ENCODE results near the gene CHST15. TPM values are rescaled to one million over a fixed set of nuclear protein-coding genes. Genes with fewer than 3 reads are reported as not detected.

Gene CHST15
- total RNA-seq, 4 donors from 2014 or later: 4.0 to 23.0 (median 13.8) TPM

DNA sequence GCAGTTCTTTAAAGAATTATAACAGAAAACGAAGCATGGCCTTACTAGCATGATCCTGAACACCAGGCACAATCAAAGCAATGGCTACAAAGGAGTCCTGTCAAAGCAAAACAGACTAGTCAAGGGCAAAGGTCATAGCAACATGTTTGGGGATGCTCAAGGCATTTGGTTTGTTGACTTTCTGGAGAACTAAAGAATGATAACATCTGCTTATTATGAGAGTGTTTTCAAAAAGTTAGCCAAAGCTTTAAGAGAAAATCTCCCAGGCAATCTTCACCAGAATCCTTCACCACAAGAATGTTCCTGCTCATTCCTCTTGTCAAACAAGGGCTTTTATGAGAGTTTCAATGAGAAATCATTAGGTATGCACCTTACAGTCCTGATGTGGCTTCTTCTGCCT is 106.7 kb downstream of the CHST15 start:
- Histone ChIP-seq H3K27ac (no peak overlapping the region), H3K36me3 (no peaks in the 10 kb centered on the region), H3K4me3 (no peak overlapping the region), H3K9me3 (no peaks in the 10 kb centered on the region), H3K27me3 (peaks cover 0 to 21% (median 9%) of the 10 kb centered on the region in 4 donors), H3K4me1 (peaks cover 0 to 2% (median 2%) of the 10 kb centered on the region in 3 donors)
- intact Hi-C loops (cut with DNase I): no loop called here
- 11 to 50% methylated on average over 1 of the region's 1 CpG for WGBS, 2 donors
- TF ChIP-seq, protein P1, sequence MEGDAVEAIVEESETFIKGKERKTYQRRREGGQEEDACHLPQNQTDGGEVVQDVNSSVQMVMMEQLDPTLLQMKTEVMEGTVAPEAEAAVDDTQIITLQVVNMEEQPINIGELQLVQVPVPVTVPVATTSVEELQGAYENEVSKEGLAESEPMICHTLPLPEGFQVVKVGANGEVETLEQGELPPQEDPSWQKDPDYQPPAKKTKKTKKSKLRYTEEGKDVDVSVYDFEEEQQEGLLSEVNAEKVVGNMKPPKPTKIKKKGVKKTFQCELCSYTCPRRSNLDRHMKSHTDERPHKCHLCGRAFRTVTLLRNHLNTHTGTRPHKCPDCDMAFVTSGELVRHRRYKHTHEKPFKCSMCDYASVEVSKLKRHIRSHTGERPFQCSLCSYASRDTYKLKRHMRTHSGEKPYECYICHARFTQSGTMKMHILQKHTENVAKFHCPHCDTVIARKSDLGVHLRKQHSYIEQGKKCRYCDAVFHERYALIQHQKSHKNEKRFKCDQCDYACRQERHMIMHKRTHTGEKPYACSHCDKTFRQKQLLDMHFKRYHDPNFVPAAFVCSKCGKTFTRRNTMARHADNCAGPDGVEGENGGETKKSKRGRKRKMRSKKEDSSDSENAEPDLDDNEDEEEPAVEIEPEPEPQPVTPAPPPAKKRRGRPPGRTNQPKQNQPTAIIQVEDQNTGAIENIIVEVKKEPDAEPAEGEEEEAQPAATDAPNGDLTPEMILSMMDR (IDR thresholded peaks at IDR 0.05): no peak
- TF ChIP-seq POLR2A (IDR thresholded peaks at IDR 0.05): no peak
- no peak for DNase-seq

DNA sequence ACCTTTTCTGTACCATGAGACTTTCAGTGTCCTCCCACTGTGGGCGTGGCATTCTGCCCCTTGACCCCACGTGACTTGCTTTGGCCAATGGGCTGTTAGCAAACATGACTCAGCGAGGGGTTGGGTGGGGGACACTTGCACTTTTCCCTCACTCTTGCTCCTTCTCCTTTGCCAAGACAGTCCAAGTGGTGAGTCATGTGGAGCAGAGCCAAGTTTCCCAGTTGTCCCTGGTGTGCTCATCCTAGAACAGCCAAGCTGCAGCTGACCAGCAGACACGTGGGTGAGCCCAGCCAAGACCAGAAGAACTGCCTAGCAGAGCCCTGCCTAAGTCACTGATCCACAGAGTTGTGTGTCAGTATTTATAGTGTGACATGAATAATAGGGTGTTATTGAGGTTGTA is 119.0 kb downstream of the CHST15 start:
- H3K27ac ChIP-seq: no peak overlapping the region
- TF ChIP-seq POLR2A (IDR thresholded peaks at IDR 0.05): no peak
- TF ChIP-seq, protein P1 (IDR thresholded peaks at IDR 0.05): no peak
- intact Hi-C loops (cut with DNase I): no loop called here
- H3K4me1 ChIP-seq: peaks cover 5 to 13% (median 5%) of the 10 kb centered on the region in 3 donors
- no peaks in the 10 kb centered on the region for H3K36me3 ChIP-seq
- no peak for DNase-seq
- WGBS, 2 donors: 52 to 73% methylated on average over 3 to 4 of the region's 4 CpGs
- H3K9me3 ChIP-seq: peaks cover 0 to 11% (median 6%) of the 10 kb centered on the region in 3 donors
- no peak overlapping the region for H3K4me3 ChIP-seq
- peaks cover 8 to 86% (median 10%) of the 10 kb centered on the region in 4 donors for H3K27me3 ChIP-seq

DNA sequence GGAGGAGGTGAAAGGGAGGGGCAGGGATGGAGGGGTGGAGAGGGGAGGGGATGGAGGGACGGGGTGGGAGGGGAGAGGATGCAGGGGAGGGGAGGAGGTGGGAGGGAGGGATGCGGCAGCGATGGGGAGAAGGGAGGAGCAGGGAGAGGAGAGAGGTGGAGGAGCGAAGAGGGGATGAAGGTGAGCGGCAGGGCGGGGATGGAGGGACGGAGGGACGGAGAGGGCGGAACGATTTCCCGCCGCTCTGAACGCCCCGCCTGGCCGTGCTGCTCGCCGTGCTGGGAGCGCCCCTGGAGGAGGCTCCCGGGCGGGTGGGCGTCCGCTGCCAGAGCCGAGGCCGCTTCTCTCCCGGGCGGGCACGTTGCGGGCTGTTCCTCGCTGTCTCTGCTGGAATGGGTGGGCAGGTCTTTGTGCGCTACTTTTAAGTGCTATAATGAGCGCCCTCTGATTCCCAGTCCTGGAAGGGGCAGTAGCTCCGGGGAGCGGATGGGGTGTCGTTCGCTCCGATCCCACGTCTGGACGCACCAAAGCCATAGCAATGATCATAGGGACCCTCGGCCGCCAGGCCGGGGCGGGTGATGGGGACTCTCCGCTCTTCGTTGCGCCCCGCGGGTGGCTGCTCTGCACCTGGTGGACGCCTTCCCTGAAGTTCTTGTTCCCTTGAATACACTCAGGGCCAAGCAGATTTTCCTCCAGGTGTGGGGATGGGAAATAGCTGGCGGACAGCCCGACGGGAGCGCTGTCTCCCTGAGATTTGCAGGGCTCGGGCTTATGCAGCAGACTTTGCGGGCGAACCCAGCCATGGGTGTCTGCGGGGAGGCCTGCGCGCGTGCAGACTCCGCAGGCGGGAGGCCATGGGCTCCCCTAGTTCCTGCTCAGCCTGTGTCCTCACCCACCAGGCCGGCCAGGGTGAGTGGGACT is 120.7 kb downstream of the CHST15 start:
- Histone ChIP-seq H3K4me1 (peaks cover 5 to 14% (median 5%) of the 10 kb centered on the region in 3 donors), H3K27me3 (peaks cover 8 to 94% (median 10%) of the 10 kb centered on the region in 4 donors), H3K27ac (no peak overlapping the region), H3K9me3 (peaks cover 0 to 11% (median 6%) of the 10 kb centered on the region in 3 donors), H3K4me3 (peak overlapping the region in 1 of 4 donors; percentile 36), H3K36me3 (no peaks in the 10 kb centered on the region)
- no peak for DNase-seq
- WGBS, 2 donors: 7 to 10% methylated on average over 23 to 27 of the region's 62 CpGs
- no peak for TF ChIP-seq POLR2A (IDR thresholded peaks at IDR 0.05)
- TF ChIP-seq, protein P1 (IDR thresholded peaks at IDR 0.05): no peak
- intact Hi-C loops (cut with DNase I): no loop called here

DNA sequence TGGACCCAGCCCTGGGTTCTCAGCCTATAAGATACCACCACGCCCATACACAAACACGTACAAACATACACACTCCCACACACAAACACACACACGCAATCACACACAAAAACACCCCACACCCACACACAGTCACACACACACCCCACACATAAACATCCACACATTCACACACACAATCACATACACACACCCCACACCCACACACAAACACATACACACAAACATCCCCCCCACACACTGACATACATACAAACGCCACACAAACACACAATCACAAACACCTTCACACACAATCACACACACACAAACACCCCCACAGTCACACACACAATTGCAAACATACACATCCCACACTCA is 122.5 kb downstream of the CHST15 start:
- Histone ChIP-seq H3K9me3 (peaks cover 0 to 11% (median 6%) of the 10 kb centered on the region in 3 donors), H3K27me3 (peaks cover 8 to 88% (median 10%) of the 10 kb centered on the region in 4 donors), H3K27ac (no peak overlapping the region), H3K4me3 (no peak overlapping the region), H3K36me3 (no peaks in the 10 kb centered on the region), H3K4me1 (peaks cover 8 to 30% (median 14%) of the 10 kb centered on the region in 3 donors)
- no peak for TF ChIP-seq POLR2A (IDR thresholded peaks at IDR 0.05)
- TF ChIP-seq, protein P1 (IDR thresholded peaks at IDR 0.05): no peak
- 47 to 55% methylated on average over 4 of the region's 4 CpGs for WGBS, 2 donors
- DNase-seq: no peak
- intact Hi-C loops (cut with DNase I): no loop called here
